WTC11 (cell line): ENCODE results near the gene HOXA10. TPM values are rescaled to one million over a fixed set of nuclear protein-coding genes. Genes with fewer than 3 reads are reported as not detected.

ENCODE experiments used
- ATAC-seq: fragments of 200-7000 bp; cut with Tn5 transposase; 2 replicates; pipeline ENCODE4 v1.10.0; 2021; ENCODE audit warnings: mild to moderate bottlenecking, moderate library complexity
- CTCF ChIA-PET: fragments of 300-600 bp; sonication (Branson Sonifier 250); formaldehyde crosslinking; loops from one replicate; lab custom pipeline; 2021; ENCODE audit warnings: antibody characterized with exemption; lab: Charles Lee
- POLR2A ChIA-PET: fragments of 350-600 bp; sonication (Branson Sonifier 250); formaldehyde crosslinking; loops from one replicate; lab custom pipeline; 2021; ENCODE audit warnings: antibody characterized with exemption; lab: Charles Lee
- DNase-seq: peaks from one replicate; pipeline ENCODE4 v3.0.0; 2021; ENCODE audit warnings: low spot score
- H3K27ac Mint-ChIP-seq: 2 replicates; pipeline ENCODE4 v1.8.0; 2021; ENCODE audit warnings: mixed read lengths
- H3K27me3 Mint-ChIP-seq: 2 replicates; pipeline ENCODE4 v1.8.0; 2021; ENCODE audit warnings: low read depth, mild to moderate bottlenecking, moderate library complexity, mixed read lengths
- H3K36me3 Mint-ChIP-seq: 2 replicates; pipeline ENCODE4 v1.8.0; 2021; ENCODE audit warnings: mixed read lengths
- H3K4me1 Mint-ChIP-seq: 2 replicates; pipeline ENCODE4 v1.8.0; 2022; ENCODE audit warnings: mixed read lengths
- H3K4me3 Mint-ChIP-seq: 2 replicates; pipeline ENCODE4 v1.8.0; 2021; ENCODE audit warnings: mild to moderate bottlenecking, moderate library complexity, mixed read lengths
- H3K9me3 Mint-ChIP-seq: 2 replicates; pipeline ENCODE4 v1.8.0; 2021; ENCODE audit warnings: mixed read lengths
- AFF4 ChIP-seq: sonication (generic); formaldehyde crosslinking; IDR thresholded peaks from 2 replicates; pipeline ENCODE4 v1.8.1; 2023; ENCODE audit warnings: mild to moderate bottlenecking, missing genetic modification reagents, borderline replicate concordance
- E2F5 ChIP-seq: sonication (generic); formaldehyde crosslinking; IDR thresholded peaks from 2 replicates; pipeline ENCODE4 v1.8.1; 2022; ENCODE audit warnings: mild to moderate bottlenecking, moderate library complexity, missing genetic modification reagents
- EMX1 ChIP-seq: fragments of 250-450 bp; sonication (Bioruptor Pico); IDR thresholded peaks from 2 replicates; pipeline ENCODE4 v1.8.0; 2021; ENCODE audit warnings: mild to moderate bottlenecking
- ESRRA ChIP-seq: sonication (generic); formaldehyde crosslinking; IDR thresholded peaks from 2 replicates; pipeline ENCODE4 v1.8.1; 2022; ENCODE audit warnings: mild to moderate bottlenecking, missing genetic modification reagents, borderline replicate concordance
- IRF1 ChIP-seq: sonication (generic); formaldehyde crosslinking; IDR thresholded peaks from 2 replicates; pipeline ENCODE4 v1.8.0; 2023; ENCODE audit warnings: missing genetic modification reagents
- JAZF1 ChIP-seq: fragments of 250-450 bp; sonication (Bioruptor Pico); IDR thresholded peaks from 2 replicates; pipeline ENCODE4 v1.9.0; 2021; ENCODE audit warnings: moderate library complexity, mild to moderate bottlenecking, inconsistent platforms
- PRDM15 ChIP-seq: sonication (generic); formaldehyde crosslinking; IDR thresholded peaks from 2 replicates; pipeline ENCODE4 v1.8.0; 2022; ENCODE audit warnings: missing genetic modification reagents
- SMAD4 ChIP-seq: sonication (generic); formaldehyde crosslinking; IDR thresholded peaks from 2 replicates; pipeline ENCODE4 v1.8.0; 2022; ENCODE audit warnings: mild to moderate bottlenecking, missing genetic modification reagents
- ZBTB21 ChIP-seq: sonication (generic); formaldehyde crosslinking; IDR thresholded peaks from 2 replicates; pipeline ENCODE4 v1.8.1; 2023; ENCODE audit warnings: mild to moderate bottlenecking, missing genetic modification reagents, borderline replicate concordance
- ZNF396 ChIP-seq: fragments of 250-450 bp; sonication (Bioruptor Pico); IDR thresholded peaks from 2 replicates; pipeline ENCODE4 v1.8.0; 2021; ENCODE audit warnings: mild to moderate bottlenecking, moderate library complexity, borderline replicate concordance
- ZNF416 ChIP-seq: fragments of 250-450 bp; sonication (Bioruptor Pico); IDR thresholded peaks from 2 replicates; pipeline ENCODE4 v1.9.0; 2021; ENCODE audit warnings: mild to moderate bottlenecking, inconsistent platforms
- ZNF423 ChIP-seq: fragments of 250-450 bp; sonication (Bioruptor Pico); IDR thresholded peaks from 2 replicates; pipeline ENCODE4 v2.1.2; 2022; ENCODE audit warnings: mild to moderate bottlenecking, moderate library complexity
- total RNA-seq: library from RNA; stranded (reverse); gene quantifications from 3 replicates; pipeline ENCODE4 v1.2.3, GENCODE V29; 2021
- TF ChIP-seq, protein P1 (sequence below): fragments of 250-450 bp; sonication (Bioruptor Pico); IDR thresholded peaks from 2 replicates; pipeline ENCODE4 v1.9.0; 2021; ENCODE audit warnings: mild to moderate bottlenecking
- TF ChIP-seq, protein P2 (sequence below): sonication (generic); formaldehyde crosslinking; IDR thresholded peaks from 2 replicates; pipeline ENCODE4 v1.8.0; 2022; ENCODE audit warnings: mild to moderate bottlenecking, missing genetic modification reagents
- TF ChIP-seq, protein P3 (sequence below): sonication (generic); formaldehyde crosslinking; IDR thresholded peaks from 2 replicates; pipeline ENCODE4 v1.8.1; 2023; ENCODE audit warnings: mild to moderate bottlenecking, missing genetic modification reagents
- TF ChIP-seq, protein P4 (sequence below): sonication (generic); formaldehyde crosslinking; IDR thresholded peaks from 2 replicates; pipeline ENCODE4 v1.8.1; 2022; ENCODE audit warnings: low read depth, missing genetic modification reagents, borderline replicate concordance

Gene HOXA10
- total RNA-seq, 1 experiment from 2014 or later = 0.07 TPM

GRCh38 chr7:27158436-27159265 is 15.5 kb downstream of the HOXA10 start (continued):
- TF ChIP-seq, protein P1, sequence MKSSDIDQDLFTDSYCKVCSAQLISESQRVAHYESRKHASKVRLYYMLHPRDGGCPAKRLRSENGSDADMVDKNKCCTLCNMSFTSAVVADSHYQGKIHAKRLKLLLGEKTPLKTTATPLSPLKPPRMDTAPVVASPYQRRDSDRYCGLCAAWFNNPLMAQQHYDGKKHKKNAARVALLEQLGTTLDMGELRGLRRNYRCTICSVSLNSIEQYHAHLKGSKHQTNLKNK (CRISPR knock-in tag) = no peak
- TF ChIP-seq, protein P2, sequence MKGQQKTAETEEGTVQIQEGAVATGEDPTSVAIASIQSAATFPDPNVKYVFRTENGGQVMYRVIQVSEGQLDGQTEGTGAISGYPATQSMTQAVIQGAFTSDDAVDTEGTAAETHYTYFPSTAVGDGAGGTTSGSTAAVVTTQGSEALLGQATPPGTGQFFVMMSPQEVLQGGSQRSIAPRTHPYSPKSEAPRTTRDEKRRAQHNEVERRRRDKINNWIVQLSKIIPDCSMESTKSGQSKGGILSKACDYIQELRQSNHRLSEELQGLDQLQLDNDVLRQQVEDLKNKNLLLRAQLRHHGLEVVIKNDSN (CRISPR knock-in tag) = no peak
- TF ChIP-seq PRDM15 (CRISPR knock-in tag) (no peak), SMAD4 (no peak), ESRRA (CRISPR knock-in tag) (no peak), ZNF396 (CRISPR knock-in tag) (no peak), ZNF416 (CRISPR knock-in tag) (no peak)

DNA sequence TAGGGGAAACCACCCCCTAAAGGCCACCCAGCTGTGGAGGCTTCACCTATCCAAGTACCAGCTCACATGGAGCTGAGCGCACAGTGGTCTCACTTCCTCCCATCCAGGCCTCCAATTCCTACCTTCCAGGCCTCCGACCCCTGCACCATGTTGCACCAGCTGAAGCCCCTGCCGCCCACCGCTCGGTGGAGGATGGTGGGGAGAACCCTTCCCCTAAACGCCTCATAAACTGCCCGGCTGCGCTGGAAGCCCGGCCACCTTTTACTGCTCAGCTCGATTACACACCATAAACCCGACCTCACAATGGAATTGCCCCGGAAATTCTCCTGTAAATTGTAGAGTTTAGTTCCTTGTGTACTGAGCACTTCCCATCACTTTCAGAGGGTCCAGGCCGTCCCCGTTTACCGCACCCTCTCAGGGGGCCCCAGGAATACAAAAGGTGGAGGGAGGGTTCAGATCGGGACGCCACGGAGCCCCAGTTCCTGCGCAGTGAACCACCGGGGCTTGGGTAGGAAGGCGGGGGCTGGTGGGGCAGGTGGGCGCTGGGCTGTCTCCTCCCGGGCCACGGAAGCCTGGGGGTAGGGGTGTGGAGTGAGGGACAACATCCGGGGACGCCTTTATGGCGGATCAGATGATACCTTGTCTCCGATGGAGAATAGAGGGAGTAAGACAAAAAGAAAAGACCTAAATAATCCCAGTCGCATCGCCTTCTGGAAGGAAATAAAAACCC is 16.3 kb downstream of the HOXA10 start:
- peaks cover 100% of the 10 kb centered on the region for H3K27me3 Mint-ChIP-seq
- DNase-seq (no peak), ATAC-seq (no peak)
- no peak overlapping the region for H3K27ac Mint-ChIP-seq
- H3K9me3 Mint-ChIP-seq = no peaks in the 10 kb centered on the region
- H3K4me3 Mint-ChIP-seq = no peak overlapping the region
- ChIA-PET CTCF (interaction anchor here (1.4 to 1.5 kb wide), 2 partner anchors 15 to 788 kb away, joined by 3 to 8 read pairs; partner anchors contain the start of gene HOXA5), POLR2A (interaction anchor here (0.6 kb wide), 1 partner anchor 61 kb away, joined by 3 read pairs; no protein-coding TSS in a partner anchor)
- H3K4me1 Mint-ChIP-seq = peaks cover 10% of the 10 kb centered on the region
- H3K36me3 Mint-ChIP-seq = peaks cover 3% of the 10 kb centered on the region
- TF ChIP-seq JAZF1 (CRISPR knock-in tag) (no peak), AFF4 (CRISPR knock-in tag) (no peak), E2F5 (CRISPR knock-in tag) (no peak), IRF1 (CRISPR knock-in tag) (no peak), ZBTB21 (no peak), EMX1 (CRISPR knock-in tag) (no peak), ZNF423 (CRISPR knock-in tag) (no peak)
- TF ChIP-seq, protein P3, sequence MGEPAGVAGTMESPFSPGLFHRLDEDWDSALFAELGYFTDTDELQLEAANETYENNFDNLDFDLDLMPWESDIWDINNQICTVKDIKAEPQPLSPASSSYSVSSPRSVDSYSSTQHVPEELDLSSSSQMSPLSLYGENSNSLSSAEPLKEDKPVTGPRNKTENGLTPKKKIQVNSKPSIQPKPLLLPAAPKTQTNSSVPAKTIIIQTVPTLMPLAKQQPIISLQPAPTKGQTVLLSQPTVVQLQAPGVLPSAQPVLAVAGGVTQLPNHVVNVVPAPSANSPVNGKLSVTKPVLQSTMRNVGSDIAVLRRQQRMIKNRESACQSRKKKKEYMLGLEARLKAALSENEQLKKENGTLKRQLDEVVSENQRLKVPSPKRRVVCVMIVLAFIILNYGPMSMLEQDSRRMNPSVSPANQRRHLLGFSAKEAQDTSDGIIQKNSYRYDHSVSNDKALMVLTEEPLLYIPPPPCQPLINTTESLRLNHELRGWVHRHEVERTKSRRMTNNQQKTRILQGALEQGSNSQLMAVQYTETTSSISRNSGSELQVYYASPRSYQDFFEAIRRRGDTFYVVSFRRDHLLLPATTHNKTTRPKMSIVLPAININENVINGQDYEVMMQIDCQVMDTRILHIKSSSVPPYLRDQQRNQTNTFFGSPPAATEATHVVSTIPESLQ (CRISPR knock-in tag) = no peak
- TF ChIP-seq, protein P4, sequence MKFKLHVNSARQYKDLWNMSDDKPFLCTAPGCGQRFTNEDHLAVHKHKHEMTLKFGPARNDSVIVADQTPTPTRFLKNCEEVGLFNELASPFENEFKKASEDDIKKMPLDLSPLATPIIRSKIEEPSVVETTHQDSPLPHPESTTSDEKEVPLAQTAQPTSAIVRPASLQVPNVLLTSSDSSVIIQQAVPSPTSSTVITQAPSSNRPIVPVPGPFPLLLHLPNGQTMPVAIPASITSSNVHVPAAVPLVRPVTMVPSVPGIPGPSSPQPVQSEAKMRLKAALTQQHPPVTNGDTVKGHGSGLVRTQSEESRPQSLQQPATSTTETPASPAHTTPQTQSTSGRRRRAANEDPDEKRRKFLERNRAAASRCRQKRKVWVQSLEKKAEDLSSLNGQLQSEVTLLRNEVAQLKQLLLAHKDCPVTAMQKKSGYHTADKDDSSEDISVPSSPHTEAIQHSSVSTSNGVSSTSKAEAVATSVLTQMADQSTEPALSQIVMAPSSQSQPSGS (CRISPR knock-in tag) = no peak
